HepG2 (cell line): Measurements from ENCODE around the gene SEC14L5. TPM values are rescaled to one million over a fixed set of nuclear protein-coding genes. Genes with fewer than 3 reads are reported as not detected.

Experiments used
- AGO1 ChIP-seq: fragments of 200-400 bp; formaldehyde crosslinking; IDR thresholded peaks from 2 replicates; pipeline ENCODE4 v1.6.1; 2017; ENCODE audit warnings: mild to moderate bottlenecking, low read depth, low read length, moderate library complexity; ENCODE audit not compliant: poor library complexity, severe bottlenecking
- CREB1 ChIP-seq, 2 experiments: fragments of 450-650 bp in 1 of 2; IDR thresholded peaks; 2 replicates each; pipeline ENCODE4 v1.6.1; 2016 to 2017; ENCODE audit warnings: control low read depth in 1 of 2, mild to moderate bottlenecking in 1 of 2, missing compliant biosample characterization in 1 of 2, missing genetic modification characterization in 1 of 2
- GPN1 ChIP-seq: sonication (generic); formaldehyde crosslinking; IDR thresholded peaks from 2 replicates; pipeline ENCODE4 v1.5.1; 2020; ENCODE audit warnings: missing genetic modification reagents, borderline replicate concordance
- MAFF ChIP-seq: IDR thresholded peaks from 2 replicates; pipeline ENCODE4 v1.6.1; 2011; ENCODE audit warnings: low read depth, low read length, improper control_type of control experiment
- THAP11 ChIP-seq: IDR thresholded peaks from 2 replicates; pipeline ENCODE4 v1.6.1; 2016; ENCODE audit warnings: missing biosample characterization, missing genetic modification reagents
- ZFYVE20 ChIP-seq: sonication (generic); formaldehyde crosslinking; IDR thresholded peaks from 2 replicates; pipeline ENCODE4 v1.8.0; 2023; ENCODE audit warnings: low read depth, mild to moderate bottlenecking, moderate library complexity, missing genetic modification reagents, borderline replicate concordance
- ZNF883 ChIP-seq: sonication (generic); formaldehyde crosslinking; IDR thresholded peaks from 2 replicates; pipeline ENCODE4 v1.5.1; 2020; ENCODE audit warnings: mild to moderate bottlenecking, missing genetic modification reagents; ENCODE audit errors: not compliant biosample characterization
- polyA plus RNA-seq, 8 experiments: library from polyadenylated mRNA; depleted of rRNA in 3 of 8; stranded (reverse) in 7 of 8; unstranded in 1 of 8; fragments of >200 nt; fragmentation: Illumina TruSeq in 4 of 8; extraction: Trizol in 4 of 8; gene quantifications; 2 replicates each; pipeline versions ENCODE4 v1.2.1 to v1.2.3, GENCODE V29; 2011 to 2016; ENCODE audit warnings: low read depth in 4 of 8, missing spikeins in 1 of 8, mixed read lengths in 1 of 8; ENCODE audit not compliant: insufficient read depth in 1 of 8
- total RNA-seq, 5 experiments: library from RNA; depleted of rRNA; stranded (reverse); fragments of >200 nt; fragmentation: Illumina TruSeq; extraction: Trizol; gene quantifications; 2 replicates each; pipeline ENCODE4 v1.2.3, GENCODE V29; 2016; ENCODE audit warnings: low read depth in 1 of 5
- TF ChIP-seq, protein P1 (sequence below), 2 experiments: sonication (generic) in 1 of 2; formaldehyde crosslinking in 1 of 2; IDR thresholded peaks; 2 replicates each; pipeline versions ENCODE4 v1.6.1 to v1.9.0; 2014 to 2022; ENCODE audit warnings: antibody characterized with exemption in 1 of 2, borderline replicate concordance in 1 of 2, inconsistent platforms in 1 of 2, low read depth in 1 of 2, missing genetic modification reagents in 1 of 2
- TF ChIP-seq, protein P2 (sequence below): sonication (generic); formaldehyde crosslinking; IDR thresholded peaks from 2 replicates; pipeline ENCODE4 v1.4.0; 2020; ENCODE audit warnings: missing genetic modification reagents, borderline replicate concordance
- TF ChIP-seq, protein P3 (sequence below): sonication (generic); formaldehyde crosslinking; IDR thresholded peaks from 2 replicates; pipeline ENCODE4 v1.4.0; 2020; ENCODE audit warnings: missing genetic modification reagents
- TF ChIP-seq, protein P4 (sequence below): sonication (generic); formaldehyde crosslinking; IDR thresholded peaks from 2 replicates; pipeline ENCODE4 v1.4.0; 2020; ENCODE audit warnings: missing genetic modification reagents; ENCODE audit errors: not compliant biosample characterization

The SEC14L5 gene
- total and polyA plus RNA-seq, 2 of the 13 experiments (the other 11 are each of a cell fraction or from before 2014, with no cell fraction given): 0.40 to 0.42 TPM

DNA sequence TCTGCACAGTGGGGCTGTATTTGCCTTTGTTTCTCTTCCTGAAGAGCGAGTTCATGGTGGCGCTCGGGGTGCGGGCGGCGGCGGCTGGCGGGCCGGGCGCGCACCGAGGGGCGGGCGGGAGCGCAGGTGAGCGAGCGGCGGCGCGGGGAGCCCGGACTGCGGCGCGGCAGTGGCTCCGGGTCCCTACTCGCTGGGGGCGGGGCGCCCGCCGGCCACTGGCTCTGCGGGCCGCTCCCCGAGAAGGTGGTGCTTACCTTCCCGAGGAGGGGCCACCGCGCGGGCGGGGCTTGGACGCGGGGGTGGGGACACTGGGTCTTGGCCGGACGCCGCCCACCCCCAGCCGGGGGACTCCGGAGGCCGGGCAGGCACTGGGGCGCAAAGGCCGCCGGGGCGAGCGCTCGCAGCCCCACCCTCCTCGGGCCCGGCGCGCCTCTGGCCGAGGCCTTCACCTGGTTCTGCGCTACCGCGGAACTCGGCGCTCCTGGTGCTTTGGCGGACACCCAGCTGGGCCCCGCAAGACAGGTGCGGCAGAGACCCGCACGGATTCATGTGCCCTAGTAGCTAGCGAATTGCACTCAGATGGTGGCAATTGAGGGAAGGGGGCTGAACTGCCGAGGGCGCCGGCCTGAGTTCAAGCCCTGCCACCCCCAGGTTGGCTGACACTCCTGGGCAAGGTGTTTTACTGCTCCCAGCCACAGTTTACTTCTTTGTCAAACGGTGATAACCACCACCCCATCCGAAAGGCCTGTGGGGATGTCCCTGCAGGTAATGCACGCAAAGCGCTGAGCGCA lies 20.9 kb upstream of the SEC14L5 start, which contains the start of gene PPL (continued):
- TF ChIP-seq CREB1 (IDR thresholded peaks at IDR 0.05) (no peak), CREB1 (CRISPR knock-in tag; IDR thresholded peaks at IDR 0.05) (no peak), AGO1 (no peak), THAP11 (CRISPR knock-in tag) (peak; percentile 70), ZFYVE20 (CRISPR knock-in tag) (no peak), GPN1 (no peak), MAFF (no peak), ZNF883 (CRISPR knock-in tag) (peak; percentile 48)
- TF ChIP-seq, protein P1, sequence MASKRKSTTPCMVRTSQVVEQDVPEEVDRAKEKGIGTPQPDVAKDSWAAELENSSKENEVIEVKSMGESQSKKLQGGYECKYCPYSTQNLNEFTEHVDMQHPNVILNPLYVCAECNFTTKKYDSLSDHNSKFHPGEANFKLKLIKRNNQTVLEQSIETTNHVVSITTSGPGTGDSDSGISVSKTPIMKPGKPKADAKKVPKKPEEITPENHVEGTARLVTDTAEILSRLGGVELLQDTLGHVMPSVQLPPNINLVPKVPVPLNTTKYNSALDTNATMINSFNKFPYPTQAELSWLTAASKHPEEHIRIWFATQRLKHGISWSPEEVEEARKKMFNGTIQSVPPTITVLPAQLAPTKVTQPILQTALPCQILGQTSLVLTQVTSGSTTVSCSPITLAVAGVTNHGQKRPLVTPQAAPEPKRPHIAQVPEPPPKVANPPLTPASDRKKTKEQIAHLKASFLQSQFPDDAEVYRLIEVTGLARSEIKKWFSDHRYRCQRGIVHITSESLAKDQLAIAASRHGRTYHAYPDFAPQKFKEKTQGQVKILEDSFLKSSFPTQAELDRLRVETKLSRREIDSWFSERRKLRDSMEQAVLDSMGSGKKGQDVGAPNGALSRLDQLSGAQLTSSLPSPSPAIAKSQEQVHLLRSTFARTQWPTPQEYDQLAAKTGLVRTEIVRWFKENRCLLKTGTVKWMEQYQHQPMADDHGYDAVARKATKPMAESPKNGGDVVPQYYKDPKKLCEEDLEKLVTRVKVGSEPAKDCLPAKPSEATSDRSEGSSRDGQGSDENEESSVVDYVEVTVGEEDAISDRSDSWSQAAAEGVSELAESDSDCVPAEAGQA (IDR thresholded peaks at IDR 0.05; ENCODE audit: low read depth): no peak
- TF ChIP-seq, protein P1 (CRISPR knock-in tag; IDR thresholded peaks at IDR 0.05; ENCODE audit: borderline replicate concordance): no peak
- TF ChIP-seq, protein P2, sequence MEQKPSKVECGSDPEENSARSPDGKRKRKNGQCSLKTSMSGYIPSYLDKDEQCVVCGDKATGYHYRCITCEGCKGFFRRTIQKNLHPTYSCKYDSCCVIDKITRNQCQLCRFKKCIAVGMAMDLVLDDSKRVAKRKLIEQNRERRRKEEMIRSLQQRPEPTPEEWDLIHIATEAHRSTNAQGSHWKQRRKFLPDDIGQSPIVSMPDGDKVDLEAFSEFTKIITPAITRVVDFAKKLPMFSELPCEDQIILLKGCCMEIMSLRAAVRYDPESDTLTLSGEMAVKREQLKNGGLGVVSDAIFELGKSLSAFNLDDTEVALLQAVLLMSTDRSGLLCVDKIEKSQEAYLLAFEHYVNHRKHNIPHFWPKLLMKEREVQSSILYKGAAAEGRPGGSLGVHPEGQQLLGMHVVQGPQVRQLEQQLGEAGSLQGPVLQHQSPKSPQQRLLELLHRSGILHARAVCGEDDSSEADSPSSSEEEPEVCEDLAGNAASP (CRISPR knock-in tag): no peak; the same call in none of the 2 replicates
- TF ChIP-seq, protein P3, sequence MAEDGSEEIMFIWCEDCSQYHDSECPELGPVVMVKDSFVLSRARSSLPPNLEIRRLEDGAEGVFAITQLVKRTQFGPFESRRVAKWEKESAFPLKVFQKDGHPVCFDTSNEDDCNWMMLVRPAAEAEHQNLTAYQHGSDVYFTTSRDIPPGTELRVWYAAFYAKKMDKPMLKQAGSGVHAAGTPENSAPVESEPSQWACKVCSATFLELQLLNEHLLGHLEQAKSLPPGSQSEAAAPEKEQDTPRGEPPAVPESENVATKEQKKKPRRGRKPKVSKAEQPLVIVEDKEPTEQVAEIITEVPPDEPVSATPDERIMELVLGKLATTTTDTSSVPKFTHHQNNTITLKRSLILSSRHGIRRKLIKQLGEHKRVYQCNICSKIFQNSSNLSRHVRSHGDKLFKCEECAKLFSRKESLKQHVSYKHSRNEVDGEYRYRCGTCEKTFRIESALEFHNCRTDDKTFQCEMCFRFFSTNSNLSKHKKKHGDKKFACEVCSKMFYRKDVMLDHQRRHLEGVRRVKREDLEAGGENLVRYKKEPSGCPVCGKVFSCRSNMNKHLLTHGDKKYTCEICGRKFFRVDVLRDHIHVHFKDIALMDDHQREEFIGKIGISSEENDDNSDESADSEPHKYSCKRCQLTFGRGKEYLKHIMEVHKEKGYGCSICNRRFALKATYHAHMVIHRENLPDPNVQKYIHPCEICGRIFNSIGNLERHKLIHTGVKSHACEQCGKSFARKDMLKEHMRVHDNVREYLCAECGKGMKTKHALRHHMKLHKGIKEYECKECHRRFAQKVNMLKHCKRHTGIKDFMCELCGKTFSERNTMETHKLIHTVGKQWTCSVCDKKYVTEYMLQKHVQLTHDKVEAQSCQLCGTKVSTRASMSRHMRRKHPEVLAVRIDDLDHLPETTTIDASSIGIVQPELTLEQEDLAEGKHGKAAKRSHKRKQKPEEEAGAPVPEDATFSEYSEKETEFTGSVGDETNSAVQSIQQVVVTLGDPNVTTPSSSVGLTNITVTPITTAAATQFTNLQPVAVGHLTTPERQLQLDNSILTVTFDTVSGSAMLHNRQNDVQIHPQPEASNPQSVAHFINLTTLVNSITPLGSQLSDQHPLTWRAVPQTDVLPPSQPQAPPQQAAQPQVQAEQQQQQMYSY (CRISPR knock-in tag): no peak
- TF ChIP-seq, protein P4, sequence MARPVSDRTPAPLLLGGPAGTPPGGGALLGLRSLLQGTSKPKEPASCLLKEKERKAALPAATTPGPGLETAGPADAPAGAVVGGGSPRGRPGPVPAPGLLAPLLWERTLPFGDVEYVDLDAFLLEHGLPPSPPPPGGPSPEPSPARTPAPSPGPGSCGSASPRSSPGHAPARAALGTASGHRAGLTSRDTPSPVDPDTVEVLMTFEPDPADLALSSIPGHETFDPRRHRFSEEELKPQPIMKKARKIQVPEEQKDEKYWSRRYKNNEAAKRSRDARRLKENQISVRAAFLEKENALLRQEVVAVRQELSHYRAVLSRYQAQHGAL (CRISPR knock-in tag): no peak
